Lower leg skin (tissue), 3 donors: Measurements from ENCODE around the gene NRAS.

Experiments
- POLR2A ChIP-seq, 2 donors: fragments of 450-650 bp; IDR thresholded peaks; one replicate each; pipeline ENCODE4 v1.6.1; 2016 to 2017; ENCODE audit warnings: antibody characterized with exemption in 2 of 2, mild to moderate bottlenecking in 1 of 2, moderate library complexity in 1 of 2
- TF ChIP-seq, protein P1 (sequence below), 3 donors: fragments of 450-650 bp; IDR thresholded peaks; one replicate each; pipeline ENCODE4 v1.5.1; 2016; ENCODE audit warnings: antibody characterized with exemption in 3 of 3, mild to moderate bottlenecking in 3 of 3, moderate library complexity in 2 of 3

DNA sequence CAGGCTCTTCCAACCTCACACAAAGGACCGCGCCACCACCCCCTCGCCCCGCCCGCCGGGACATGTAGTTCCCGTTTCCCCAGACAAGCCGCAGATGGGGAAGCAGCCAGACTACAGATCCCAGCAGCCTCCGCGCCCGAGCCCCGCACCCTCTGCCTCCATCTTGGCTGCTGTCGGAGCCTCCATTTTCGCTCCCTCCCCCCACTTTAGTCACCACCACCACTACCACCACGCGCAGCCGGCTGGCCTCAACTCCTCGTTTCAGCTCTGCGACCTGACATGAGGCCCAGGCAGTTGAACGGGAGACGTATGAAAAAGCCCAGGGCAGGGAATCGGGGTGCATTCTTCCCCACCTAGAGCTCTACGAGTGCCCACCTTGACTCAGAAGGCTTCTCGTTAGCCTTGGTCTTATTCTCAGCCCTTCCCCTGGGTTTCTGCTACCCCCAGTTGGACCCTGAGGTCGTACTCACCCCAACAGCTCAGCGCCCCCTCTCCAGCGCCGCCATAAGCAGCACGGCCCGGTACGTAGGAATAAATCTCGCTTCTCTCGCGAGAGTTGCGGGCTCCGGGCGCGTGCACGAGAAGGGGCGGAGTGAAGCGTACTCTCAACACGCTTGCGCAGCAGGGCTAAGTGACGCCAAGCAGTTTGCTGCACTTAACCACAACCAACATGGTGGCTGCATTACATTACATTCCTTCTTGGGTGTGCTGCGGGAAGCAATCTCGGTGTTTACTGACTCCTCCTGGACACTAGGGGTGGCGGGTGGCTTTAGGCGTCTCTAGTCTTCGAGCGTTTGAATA lies 41.1 kb upstream of the NRAS start, which contains the start of gene CSDE1:
- peak in 1 of 2 donors; percentile 75 for TF ChIP-seq POLR2A (IDR thresholded peaks at IDR 0.05)
- TF ChIP-seq, protein P1, sequence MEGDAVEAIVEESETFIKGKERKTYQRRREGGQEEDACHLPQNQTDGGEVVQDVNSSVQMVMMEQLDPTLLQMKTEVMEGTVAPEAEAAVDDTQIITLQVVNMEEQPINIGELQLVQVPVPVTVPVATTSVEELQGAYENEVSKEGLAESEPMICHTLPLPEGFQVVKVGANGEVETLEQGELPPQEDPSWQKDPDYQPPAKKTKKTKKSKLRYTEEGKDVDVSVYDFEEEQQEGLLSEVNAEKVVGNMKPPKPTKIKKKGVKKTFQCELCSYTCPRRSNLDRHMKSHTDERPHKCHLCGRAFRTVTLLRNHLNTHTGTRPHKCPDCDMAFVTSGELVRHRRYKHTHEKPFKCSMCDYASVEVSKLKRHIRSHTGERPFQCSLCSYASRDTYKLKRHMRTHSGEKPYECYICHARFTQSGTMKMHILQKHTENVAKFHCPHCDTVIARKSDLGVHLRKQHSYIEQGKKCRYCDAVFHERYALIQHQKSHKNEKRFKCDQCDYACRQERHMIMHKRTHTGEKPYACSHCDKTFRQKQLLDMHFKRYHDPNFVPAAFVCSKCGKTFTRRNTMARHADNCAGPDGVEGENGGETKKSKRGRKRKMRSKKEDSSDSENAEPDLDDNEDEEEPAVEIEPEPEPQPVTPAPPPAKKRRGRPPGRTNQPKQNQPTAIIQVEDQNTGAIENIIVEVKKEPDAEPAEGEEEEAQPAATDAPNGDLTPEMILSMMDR (IDR thresholded peaks at IDR 0.05), result no peak
